ENCODE measurements around the gene PALM.
"Not testable (repeated sequence)": the region's sequence is repeated elsewhere in the genome, so short reads cannot be mapped to it uniquely, and the experiment has no call there.

The PALM gene

DNA sequence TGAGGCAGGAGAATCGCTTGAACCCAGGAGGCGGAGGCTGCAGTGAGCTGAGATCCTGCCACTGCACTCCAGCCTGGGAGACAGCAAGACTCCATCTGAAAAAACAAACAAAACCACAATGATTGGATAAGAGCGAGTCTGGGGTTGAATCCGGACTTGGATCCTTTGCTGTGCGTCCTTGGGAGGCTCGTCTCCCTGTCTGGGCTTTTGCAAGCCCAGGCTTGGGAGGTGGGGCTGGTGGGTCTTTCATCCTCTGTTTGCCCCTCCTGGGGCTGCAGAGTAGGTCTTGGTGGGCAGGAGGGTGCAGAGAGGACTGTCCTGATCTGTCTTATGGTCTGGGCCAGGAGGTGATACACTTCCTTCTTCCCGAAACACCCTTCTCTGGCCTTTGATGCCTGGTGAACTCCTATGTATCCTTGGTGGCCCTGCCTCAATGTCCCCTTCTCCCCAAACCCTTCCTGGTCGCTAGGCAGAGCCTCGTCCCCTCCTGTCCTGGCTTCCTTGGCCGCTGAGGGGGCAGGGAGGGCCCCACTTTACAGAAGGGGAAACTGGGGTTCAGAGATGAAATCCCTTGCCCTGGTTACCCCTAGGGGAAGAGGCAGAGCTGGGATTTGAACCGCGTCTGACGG lies 16.8 kb downstream of the PALM start:
- no peak for TF ChIP-seq GATA1 (IDR thresholded peaks at IDR 0.05; ENCODE audit: low read depth, low read length)
- TF ChIP-seq POLR2A (IDR thresholded peaks at IDR 0.05; ENCODE audit: low read length), result no peak
- no peak for DNase-seq

DNA sequence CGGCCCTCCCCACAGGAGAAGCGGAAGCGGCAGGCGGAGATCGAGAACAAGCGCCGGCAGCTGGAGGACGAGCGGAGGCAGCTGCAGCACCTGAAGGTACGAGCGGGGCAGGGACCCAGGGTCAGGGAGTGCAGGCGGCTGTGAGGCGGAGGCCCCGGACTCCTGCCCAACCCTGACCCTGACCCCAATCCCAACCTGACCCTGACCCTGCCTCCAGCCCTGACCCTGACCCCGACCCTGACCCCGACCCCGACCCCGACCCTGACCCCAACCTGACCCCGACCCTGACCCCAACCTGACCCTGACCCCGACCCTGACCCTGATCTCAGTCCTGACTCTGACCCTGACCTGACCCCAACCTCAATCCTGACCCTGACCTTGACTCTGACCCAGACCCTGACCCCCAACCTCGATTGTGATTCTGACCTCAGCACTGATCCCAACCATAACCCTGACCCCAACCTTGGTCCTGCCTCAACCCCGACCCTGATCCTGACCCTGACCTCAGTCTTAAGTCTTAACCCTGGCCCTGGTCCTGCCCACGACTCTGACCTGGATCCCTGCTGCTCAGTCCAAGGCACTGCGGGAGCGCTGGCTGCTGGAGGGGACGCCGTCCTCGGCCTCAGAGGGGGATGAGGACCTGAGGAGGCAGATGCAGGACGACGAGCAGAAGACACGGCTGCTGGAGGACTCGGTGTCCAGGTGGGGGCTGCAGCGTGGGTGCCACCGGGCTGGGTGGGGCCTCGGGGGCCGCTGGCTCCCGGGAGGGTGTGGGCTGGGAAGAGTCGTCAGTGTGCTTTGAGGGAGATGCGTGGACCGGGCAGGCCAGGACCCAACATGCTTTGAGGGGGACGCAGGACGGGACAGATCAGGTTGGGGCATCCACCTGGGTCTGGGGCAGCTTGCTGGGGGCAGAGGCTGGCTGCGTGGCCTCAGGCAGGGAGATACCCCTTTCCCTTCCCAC lies 18.5 kb downstream of the PALM start:
- TF ChIP-seq GATA1 (IDR thresholded peaks at IDR 0.05; ENCODE audit: low read depth, low read length) (no peak), POLR2A (IDR thresholded peaks at IDR 0.05; ENCODE audit: low read length) (no peak)
- DNase-seq, result no peak

DNA sequence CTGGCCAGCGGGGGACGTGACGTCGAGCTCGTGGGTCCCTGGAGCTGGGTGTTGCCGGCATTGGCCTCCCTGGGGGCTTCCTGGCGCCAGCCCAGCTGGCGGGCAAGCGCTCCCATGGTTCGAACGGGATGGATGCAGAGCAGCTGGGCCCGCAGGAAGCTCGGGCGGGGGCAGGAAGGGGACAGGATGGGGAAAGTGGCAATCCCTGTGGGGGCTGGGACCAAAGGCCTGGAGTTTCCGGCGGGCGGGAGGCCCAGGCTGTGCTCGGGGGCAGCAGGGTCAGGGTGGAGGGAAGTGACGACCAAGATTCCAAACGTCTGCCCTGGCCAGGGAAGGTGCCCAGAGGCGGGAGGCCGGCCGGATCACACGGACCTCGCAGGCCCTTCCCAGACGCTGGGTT lies 19.3 kb downstream of the PALM start:
- TF ChIP-seq GATA1 (IDR thresholded peaks at IDR 0.05; ENCODE audit: low read depth, low read length), result no peak
- no peak for DNase-seq

DNA sequence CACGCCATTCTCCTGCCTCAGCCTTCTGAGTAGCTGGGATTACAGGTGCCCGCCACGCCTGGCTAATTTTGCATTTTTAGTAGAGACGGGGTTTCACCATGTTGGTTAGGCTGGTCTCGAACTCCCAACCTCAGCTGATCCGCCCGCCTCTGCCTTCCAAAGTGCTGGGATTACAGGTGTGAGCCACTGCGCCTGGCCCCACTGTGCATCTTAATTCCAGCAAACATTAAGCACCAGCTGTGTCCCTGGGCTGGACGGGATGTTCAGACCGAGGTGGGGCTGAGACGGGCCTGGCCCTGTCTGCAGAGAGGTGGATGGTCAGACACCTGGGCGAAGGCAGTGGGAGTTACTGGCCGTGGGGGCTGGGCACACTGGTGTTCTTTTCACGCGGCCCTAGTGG lies 20.8 kb downstream of the PALM start:
- DNase-seq, result not testable (repeated sequence)

- no peak for DNase-seq
- TF ChIP-seq GATA1 (IDR thresholded peaks at IDR 0.05; ENCODE audit: low read depth, low read length), result no peak
- TF ChIP-seq POLR2A (IDR thresholded peaks at IDR 0.05; ENCODE audit: low read length), result no peak
Measured at GRCh38 chr19:729965-730668, 21.4 kb downstream of the PALM start.

DNA sequence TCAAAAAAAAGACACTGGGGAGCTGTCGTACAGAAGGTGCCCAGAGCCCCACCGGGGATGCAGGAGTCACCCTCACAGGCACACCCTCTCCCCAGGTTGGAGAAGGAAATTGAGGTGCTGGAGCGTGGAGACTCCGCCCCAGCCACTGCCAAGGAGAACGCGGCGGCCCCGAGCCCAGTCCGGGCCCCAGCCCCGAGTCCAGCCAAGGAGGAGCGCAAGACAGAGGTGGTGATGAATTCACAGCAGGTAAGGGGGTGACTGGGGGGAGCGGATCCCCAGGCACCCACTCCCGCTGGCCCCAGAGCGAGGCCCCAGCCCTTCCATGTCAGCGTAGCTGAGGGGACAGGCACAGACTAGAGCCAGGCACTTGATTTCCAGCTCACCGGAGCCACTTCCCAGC lies 22.3 kb downstream of the PALM start:
- TF ChIP-seq GATA1 (IDR thresholded peaks at IDR 0.05; ENCODE audit: low read depth, low read length), result no peak
- no peak for TF ChIP-seq POLR2A (IDR thresholded peaks at IDR 0.05; ENCODE audit: low read length)
- no peak for DNase-seq

GRCh38 chr19:732148-733069 lies 23.7 kb downstream of the PALM start:
- no peak for DNase-seq
- TF ChIP-seq GATA1 (IDR thresholded peaks at IDR 0.05; ENCODE audit: low read depth, low read length) (no peak), POLR2A (IDR thresholded peaks at IDR 0.05; ENCODE audit: low read length) (no peak)

GRCh38 chr19:734716-735115 lies 26.0 kb downstream of the PALM start:
- DNase-seq, result no peak
- no peak for TF ChIP-seq POLR2A (IDR thresholded peaks at IDR 0.05; ENCODE audit: low read length)
- TF ChIP-seq GATA1 (IDR thresholded peaks at IDR 0.05; ENCODE audit: low read depth, low read length), result no peak

GRCh38 chr19:736125-736524 lies 27.4 kb downstream of the PALM start:
- DNase-seq, result no peak
- TF ChIP-seq GATA1 (IDR thresholded peaks at IDR 0.05; ENCODE audit: low read depth, low read length) (no peak), POLR2A (IDR thresholded peaks at IDR 0.05; ENCODE audit: low read length) (no peak)

DNA sequence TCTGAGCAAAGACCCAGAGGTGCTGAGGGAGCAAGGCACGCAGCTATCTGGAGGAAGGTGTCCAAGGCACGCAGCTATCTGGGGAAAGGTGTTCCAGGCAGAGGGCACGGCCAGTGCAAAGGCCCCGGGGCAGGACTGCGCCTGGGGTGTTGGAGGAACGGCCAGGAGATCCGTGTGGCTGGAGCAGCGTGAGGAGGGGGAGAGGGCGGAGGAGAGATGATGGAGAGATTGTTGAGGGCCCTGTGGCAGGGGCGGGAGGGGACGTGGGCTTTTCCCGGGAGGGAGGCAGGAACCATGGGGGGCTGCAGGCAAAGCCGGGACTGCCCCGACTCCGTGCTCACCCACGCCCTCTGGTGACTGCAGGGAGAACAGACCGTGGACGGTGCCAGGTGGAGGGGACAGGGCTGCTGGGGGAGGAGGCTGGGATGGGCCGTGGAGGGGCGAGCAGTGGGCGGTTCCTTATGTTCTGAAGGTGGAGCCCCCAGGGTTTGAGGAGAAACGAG lies 28.9 kb downstream of the PALM start:
- peak; percentile 53 to 64 for DNase-seq
- TF ChIP-seq GATA1 (IDR thresholded peaks at IDR 0.05; ENCODE audit: low read depth, low read length), result no peak
- TF ChIP-seq POLR2A (IDR thresholded peaks at IDR 0.05; ENCODE audit: low read length), result no peak

DNA sequence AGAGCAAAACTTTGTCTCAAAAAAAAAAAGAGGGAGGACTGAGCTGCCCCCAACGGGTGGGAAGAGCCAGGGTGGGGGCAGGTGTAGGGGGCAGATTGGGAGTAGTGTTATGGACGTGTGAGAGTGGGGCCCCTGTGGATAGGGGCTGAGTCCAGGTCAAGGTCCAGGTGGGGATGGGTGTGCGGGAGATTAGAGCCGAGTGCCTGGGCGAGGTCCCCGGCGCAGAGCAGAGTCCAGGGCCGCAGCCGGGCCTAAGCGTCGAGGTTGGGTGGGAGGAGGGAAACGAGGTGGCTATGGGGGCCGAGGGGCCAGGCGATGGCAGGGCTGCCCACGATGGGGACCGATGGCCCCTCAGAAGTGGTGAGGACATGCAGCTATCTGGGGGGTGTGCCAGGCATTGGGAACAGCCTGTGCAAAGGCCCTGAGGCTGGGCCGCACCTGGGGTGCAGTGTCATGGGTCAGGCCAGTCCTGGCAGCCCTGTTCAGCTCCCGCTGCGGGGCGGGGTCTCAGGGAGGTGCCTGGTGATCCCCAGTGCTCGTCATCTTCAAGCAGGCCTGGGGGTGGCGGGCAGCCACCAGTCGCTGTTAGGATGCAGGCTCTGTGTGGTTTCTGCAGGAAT lies 29.9 kb downstream of the PALM start:
- DNase-seq, result no peak
- TF ChIP-seq GATA1 (IDR thresholded peaks at IDR 0.05; ENCODE audit: low read depth, low read length) (no peak), POLR2A (IDR thresholded peaks at IDR 0.05; ENCODE audit: low read length) (no peak)

DNA sequence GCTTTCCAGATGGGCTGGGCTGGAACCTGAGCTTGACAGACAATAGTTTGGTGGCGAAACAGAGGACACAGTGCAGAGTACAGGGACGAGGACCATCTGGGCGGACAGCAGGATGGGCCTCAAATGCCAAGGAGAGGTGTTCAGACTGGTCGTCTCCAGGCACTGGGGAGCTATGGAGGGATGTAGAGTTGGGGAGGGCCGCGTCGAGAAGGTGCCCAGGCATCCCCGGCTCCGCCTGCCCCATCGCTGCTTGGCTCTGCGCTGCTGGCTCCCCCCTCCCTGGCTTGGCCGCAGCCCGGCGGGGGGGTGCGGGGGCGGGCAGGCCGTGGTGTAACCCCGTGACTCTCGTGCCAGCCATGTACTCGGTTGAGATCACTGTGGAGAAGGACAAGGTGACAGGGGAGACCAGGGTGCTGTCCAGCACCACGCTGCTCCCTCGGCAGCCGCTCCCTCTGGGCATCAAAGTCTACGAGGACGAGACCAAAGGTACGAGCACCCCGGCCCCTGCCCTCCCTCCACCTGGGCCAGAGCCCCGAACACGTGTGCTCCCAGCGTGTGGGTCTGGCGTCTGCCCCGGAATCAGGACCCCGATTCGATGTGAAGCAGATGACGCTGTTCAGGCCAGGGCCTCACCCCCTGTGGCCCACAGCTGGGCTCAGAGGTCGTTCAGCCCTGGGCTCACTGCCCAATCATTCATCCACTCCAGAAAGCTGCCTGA lies 31.4 kb downstream of the PALM start:
- TF ChIP-seq POLR2A (IDR thresholded peaks at IDR 0.05; ENCODE audit: low read length) (no peak), GATA1 (IDR thresholded peaks at IDR 0.05; ENCODE audit: low read depth, low read length) (no peak)
- no peak for DNase-seq

- not testable (repeated sequence) for DNase-seq
Measured at GRCh38 chr19:740816-741505, 32.2 kb downstream of the PALM start.
